Vagina (tissue), 2 donors: ENCODE results near the gene ATXN1L. TPM values are rescaled to one million over a fixed set of nuclear protein-coding genes. Genes with fewer than 3 reads are reported as not detected.

Experiments
- DNase-seq, 2 donors: peaks; one replicate each; pipeline ENCODE4 v3.0.0-alpha.2; 2017; ENCODE audit errors: extremely low spot score in 2 of 2
- H3K27ac ChIP-seq: fragments of 200-600 bp; sonication (generic); one replicate; pipeline ENCODE4 v1.5.1; 2019
- H3K27me3 ChIP-seq: fragments of 200-600 bp; sonication (generic); one replicate; pipeline ENCODE4 v1.5.1; 2019
- H3K36me3 ChIP-seq, 2 donors: fragments of 200-600 bp; sonication (generic); one replicate each; pipeline ENCODE4 v1.5.1; 2017 to 2019
- H3K4me1 ChIP-seq: fragments of 200-600 bp; sonication (generic); one replicate; pipeline ENCODE4 v1.5.1; 2019
- H3K4me3 ChIP-seq, 2 donors: fragments of 200-600 bp; sonication (generic); 1 replicate in 1 of 2; 2 replicates in 1 of 2; pipeline ENCODE4 v1.5.1; 2016 to 2019
- H3K9me3 ChIP-seq: fragments of 200-600 bp; sonication (generic); one replicate; pipeline ENCODE4 v1.5.1; 2019
- CTCF ChIP-seq, 3 experiments: fragments of 450-650 bp in 2 of 3; fragments of 200-600 bp in 1 of 3; sonication (generic) in 1 of 3; IDR thresholded peaks; one replicate each; pipeline ENCODE4 v1.5.1; 2017 to 2019; ENCODE audit warnings: antibody characterized with exemption in 3 of 3, mild to moderate bottlenecking in 2 of 3, moderate library complexity in 2 of 3
- POLR2A ChIP-seq, 2 donors: fragments of 450-650 bp; IDR thresholded peaks; one replicate each; pipeline ENCODE4 v1.6.1; 2017; ENCODE audit warnings: antibody characterized with exemption in 2 of 2, mild to moderate bottlenecking in 2 of 2, moderate library complexity in 2 of 2
- POLR2AphosphoS5 ChIP-seq, 2 donors: sonication (generic); formaldehyde crosslinking; IDR thresholded peaks; one replicate each; pipeline ENCODE4 v1.9.0; 2017; ENCODE audit warnings: antibody characterized with exemption in 2 of 2, mild to moderate bottlenecking in 2 of 2, low read depth in 1 of 2; ENCODE audit not compliant: insufficient read depth in 1 of 2
- intact Hi-C: fragments of 100-400 bp; cut with DNase I; formaldehyde crosslinking; loops from one replicate; pipeline ENCODE4 v1.15.1; 2023
- total RNA-seq: library from RNA; depleted of rRNA; stranded (reverse); fragments of >200 nt; gene quantifications from one replicate; pipeline ENCODE4 v1.2.3, GENCODE V29; 2016

ATXN1L gene
- total RNA-seq, 1 donor from 2014 or later: 15.0 TPM

DNA sequence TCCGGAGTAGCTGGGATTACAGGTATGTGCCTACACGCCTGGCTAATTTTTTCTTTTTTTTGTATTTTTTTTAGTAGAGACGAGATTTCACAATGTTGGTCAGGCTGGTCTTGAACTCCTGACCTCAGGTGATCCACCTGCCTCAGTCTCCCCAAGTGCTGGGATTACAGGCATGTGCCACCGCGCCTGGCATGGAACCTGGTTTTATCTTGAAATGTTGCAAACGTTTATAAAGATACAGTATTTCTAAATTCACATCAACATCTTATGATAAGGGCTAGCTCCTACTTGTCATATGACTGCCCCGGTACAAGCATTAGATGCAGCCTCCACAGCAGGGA lies 48.1 kb downstream of the ATXN1L start:
- intact Hi-C loops: no loop called here
- Histone ChIP-seq H3K9me3 (no peaks in the 10 kb centered on the region), H3K27me3 (no peaks in the 10 kb centered on the region), H3K4me3 (peak overlapping the region; percentile 61 to 75), H3K27ac (peak overlapping the region; percentile 99), H3K36me3 (no peaks in the 10 kb centered on the region), H3K4me1 (peaks cover 30% of the 10 kb centered on the region)
- no peak for TF ChIP-seq POLR2A (IDR thresholded peaks at IDR 0.05)
- TF ChIP-seq CTCF (IDR thresholded peaks at IDR 0.05): no peak
- TF ChIP-seq POLR2AphosphoS5 (IDR thresholded peaks at IDR 0.05; ENCODE audit: insufficient read depth in 1 of 2, low read depth in 1 of 2): no peak
- DNase-seq: no peak

- Histone ChIP-seq H3K9me3 (no peaks in the 10 kb centered on the region), H3K4me1 (peaks cover 35% of the 10 kb centered on the region), H3K27me3 (no peaks in the 10 kb centered on the region), H3K27ac (peak overlapping the region; percentile 99), H3K4me3 (peak overlapping the region; percentile 61 to 75), H3K36me3 (no peaks in the 10 kb centered on the region)
- intact Hi-C loops: no loop called here
- DNase-seq: peak in 1 of 2 donors; percentile 91
- no peak for TF ChIP-seq POLR2AphosphoS5 (IDR thresholded peaks at IDR 0.05; ENCODE audit: insufficient read depth in 1 of 2, low read depth in 1 of 2)
- no peak for TF ChIP-seq CTCF (IDR thresholded peaks at IDR 0.05)
Measured at GRCh38 chr16:71894229-71894920, 48.6 kb downstream of the ATXN1L start.

- Histone ChIP-seq H3K9me3 (no peaks in the 10 kb centered on the region), H3K4me1 (peaks cover 42% of the 10 kb centered on the region), H3K4me3 (peak within 1 kb of the TSS; percentile 61 to 75), H3K27me3 (no peaks in the 10 kb centered on the region), H3K27ac (peak within 1 kb of the TSS; percentile 99), H3K36me3 (no peaks in the 10 kb centered on the region)
- TF ChIP-seq CTCF (IDR thresholded peaks at IDR 0.05) (no peak), POLR2AphosphoS5 (IDR thresholded peaks at IDR 0.05; ENCODE audit: insufficient read depth in 1 of 2, low read depth in 1 of 2) (peak; percentile 90 to 99), POLR2A (IDR thresholded peaks at IDR 0.05) (peak; percentile 57 to 70)
- DNase-seq: peak in 1 of 2 donors; percentile 97
- intact Hi-C loops: no loop called here
Measured at GRCh38 chr16:71894921-71895678, 49.3 kb downstream of the ATXN1L start, which contains the start of gene IST1. IST1 (plus strand) TSS chr16:71895531; CDS start chr16:71915641, 20,110 bp downstream.

DNA sequence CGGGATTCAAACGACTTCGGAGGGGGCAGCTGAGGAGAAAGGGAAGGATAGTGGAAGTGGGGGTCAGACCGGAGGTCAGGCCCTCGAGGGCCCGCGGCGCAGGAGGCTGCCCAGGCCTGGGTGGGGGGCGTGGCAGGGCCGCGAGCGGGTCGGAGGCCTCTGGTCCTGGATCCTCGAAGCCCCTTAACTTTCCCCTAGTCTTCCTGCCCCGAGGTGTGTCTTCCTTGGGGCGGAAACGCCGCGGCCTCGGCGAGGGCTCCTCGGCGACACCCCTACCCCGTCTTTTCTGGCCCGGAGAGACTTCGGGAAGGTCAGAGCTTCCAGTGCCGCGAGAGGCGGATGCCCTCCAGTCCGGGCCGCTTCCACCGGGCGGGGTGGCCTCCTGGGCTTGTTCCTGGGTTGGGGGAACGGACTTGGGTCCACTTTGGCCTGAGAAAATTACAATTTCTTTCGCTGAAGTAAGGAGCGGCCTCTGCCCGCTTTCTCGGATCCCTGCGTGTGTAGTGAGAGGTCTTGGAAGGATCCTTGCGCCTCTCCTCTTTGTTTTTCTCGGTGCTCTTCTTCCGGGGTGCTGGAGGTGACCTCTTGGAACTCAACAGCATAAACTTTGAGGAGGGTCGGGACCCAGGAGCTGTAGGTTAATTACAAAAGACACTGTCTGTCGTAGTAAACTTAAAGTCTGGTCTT lies 50.0 kb downstream of the ATXN1L start:
- TF ChIP-seq POLR2AphosphoS5 (IDR thresholded peaks at IDR 0.05; ENCODE audit: insufficient read depth in 1 of 2, low read depth in 1 of 2): no peak
- no peak for TF ChIP-seq CTCF (IDR thresholded peaks at IDR 0.05)
- TF ChIP-seq POLR2A (IDR thresholded peaks at IDR 0.05): no peak
- intact Hi-C loops: no loop called here
- Histone ChIP-seq H3K27ac (peak overlapping the region; percentile 99), H3K9me3 (no peaks in the 10 kb centered on the region), H3K36me3 (no peaks in the 10 kb centered on the region), H3K4me3 (peak overlapping the region; percentile 61 to 75), H3K4me1 (peaks cover 50% of the 10 kb centered on the region), H3K27me3 (no peaks in the 10 kb centered on the region)
- peak in 1 of 2 donors; percentile 86 for DNase-seq
